Measurements from ENCODE around the gene ZBED1. TPM values are rescaled to one million over a fixed set of nuclear protein-coding genes. Genes with fewer than 3 reads are reported as not detected.
"Not testable (repeated sequence)": the region's sequence is repeated elsewhere in the genome, so short reads cannot be mapped to it uniquely, and the experiment has no call there.

The ZBED1 gene
- total and polyA plus RNA-seq, 2 donors (not counting 1 experiment from before 2014, with no cell fraction given), result 14.5 to 24.8 TPM

DNA sequence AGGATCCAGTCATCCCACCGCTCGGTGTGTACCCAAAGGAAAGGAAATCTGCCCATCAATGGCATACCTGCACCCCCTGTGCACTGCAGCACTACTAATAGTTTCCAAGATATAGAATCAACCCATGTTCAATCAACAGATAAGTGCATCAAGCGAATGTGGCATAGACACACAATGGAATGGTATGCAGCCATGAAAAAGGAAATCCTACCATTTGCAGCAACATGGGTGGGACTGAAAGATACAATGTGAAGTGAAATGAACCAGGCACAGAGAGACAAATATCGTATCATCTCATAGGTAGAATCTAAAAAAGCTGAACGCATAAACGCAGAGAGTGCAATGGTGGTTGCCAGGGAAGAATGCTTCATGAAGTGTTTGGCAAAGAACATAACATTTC lies 42.5 kb downstream of the ZBED1 start:
- TF ChIP-seq, protein P1, sequence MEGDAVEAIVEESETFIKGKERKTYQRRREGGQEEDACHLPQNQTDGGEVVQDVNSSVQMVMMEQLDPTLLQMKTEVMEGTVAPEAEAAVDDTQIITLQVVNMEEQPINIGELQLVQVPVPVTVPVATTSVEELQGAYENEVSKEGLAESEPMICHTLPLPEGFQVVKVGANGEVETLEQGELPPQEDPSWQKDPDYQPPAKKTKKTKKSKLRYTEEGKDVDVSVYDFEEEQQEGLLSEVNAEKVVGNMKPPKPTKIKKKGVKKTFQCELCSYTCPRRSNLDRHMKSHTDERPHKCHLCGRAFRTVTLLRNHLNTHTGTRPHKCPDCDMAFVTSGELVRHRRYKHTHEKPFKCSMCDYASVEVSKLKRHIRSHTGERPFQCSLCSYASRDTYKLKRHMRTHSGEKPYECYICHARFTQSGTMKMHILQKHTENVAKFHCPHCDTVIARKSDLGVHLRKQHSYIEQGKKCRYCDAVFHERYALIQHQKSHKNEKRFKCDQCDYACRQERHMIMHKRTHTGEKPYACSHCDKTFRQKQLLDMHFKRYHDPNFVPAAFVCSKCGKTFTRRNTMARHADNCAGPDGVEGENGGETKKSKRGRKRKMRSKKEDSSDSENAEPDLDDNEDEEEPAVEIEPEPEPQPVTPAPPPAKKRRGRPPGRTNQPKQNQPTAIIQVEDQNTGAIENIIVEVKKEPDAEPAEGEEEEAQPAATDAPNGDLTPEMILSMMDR (conservative IDR thresholded peaks at IDR 0.05 in 1 of 2, IDR thresholded peaks at IDR 0.05 in 1 of 2; ENCODE audit: low read depth in 1 of 2, low read length in 2 of 2), result no peak
- TF ChIP-seq EZH2 (IDR thresholded peaks at IDR 0.05; ENCODE audit: low read length, missing control alignments), result no peak
- H2AFZ ChIP-seq (ENCODE audit: low read length), result no peak overlapping the region
- DNase-seq (ENCODE audit: low read depth in 2 of 2), result no peak
- H3K36me3 ChIP-seq (ENCODE audit: control insufficient read depth, insufficient read depth, low read length), result no peaks in the 10 kb centered on the region
- H3K4me3 ChIP-seq (replicated peaks in 1 of 4; ENCODE audit: control extremely low read depth in 1 of 4, insufficient read depth in 1 of 4, low read depth in 3 of 4, low read length in 4 of 4), result no peak overlapping the region
- no peaks in the 10 kb centered on the region for H3K9me3 ChIP-seq (ENCODE audit: control insufficient read depth, insufficient read depth, low read depth, low read length)
- no peaks in the 10 kb centered on the region for H3K4me1 ChIP-seq (ENCODE audit: control insufficient read depth, extremely low read depth, insufficient read depth, low read length)
- H3K27me3 ChIP-seq (ENCODE audit: control insufficient read depth, insufficient read depth, low read length), result no peaks in the 10 kb centered on the region
- no peak overlapping the region for H3K4me2 ChIP-seq (ENCODE audit: extremely low read depth, insufficient read depth, low read length)
- H3K27ac ChIP-seq (ENCODE audit: insufficient read depth, low read length), result no peak overlapping the region
- no peaks in the 10 kb centered on the region for H3K79me2 ChIP-seq (ENCODE audit: control insufficient read depth, insufficient read depth, low read length)
- H4K20me1 ChIP-seq (ENCODE audit: control insufficient read depth, extremely low read depth, insufficient read depth, low read length), result no peaks in the 10 kb centered on the region
- H3K9ac ChIP-seq (ENCODE audit: insufficient read depth, low read length), result no peak overlapping the region

DNA sequence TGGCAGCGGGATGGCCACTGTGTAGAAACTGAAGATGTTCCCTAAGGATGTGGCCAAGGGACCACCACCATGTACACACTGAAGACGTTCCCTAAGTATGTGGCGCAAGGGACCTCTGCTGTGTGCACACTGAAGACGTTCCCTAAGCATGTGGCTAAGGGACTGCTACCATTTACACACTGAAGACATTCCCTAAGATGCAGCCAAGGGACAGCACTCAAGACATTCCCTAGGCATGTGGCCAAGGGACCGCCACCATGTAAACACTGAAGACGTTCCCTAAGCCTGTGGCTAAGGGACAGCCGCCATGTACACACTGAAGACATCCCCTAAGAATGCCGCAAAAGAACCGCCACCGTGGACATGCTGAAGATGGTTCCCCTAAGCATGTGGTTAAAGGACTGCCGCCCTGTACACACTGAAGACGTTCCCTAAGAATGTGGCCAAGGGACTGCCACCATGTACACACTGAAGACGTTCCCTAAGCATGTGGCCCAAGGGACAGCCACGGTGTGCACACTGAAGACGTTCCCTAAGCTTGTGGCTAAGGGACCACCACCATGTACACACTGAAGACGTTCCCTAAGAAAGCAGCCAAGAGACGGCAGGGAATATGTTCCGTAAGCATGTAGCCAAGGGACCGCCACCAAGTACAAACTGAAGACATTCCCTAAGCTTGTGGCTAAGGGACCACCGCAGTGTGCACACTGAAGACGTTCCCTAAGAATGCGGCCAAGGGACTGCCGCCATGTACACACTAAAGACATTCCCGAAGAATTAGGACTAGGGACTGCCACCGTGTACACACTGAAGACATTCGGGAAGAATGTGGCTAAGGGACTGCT lies 43.3 kb downstream of the ZBED1 start:
- Histone ChIP-seq H3K9me3 (ENCODE audit: control insufficient read depth, insufficient read depth, low read depth, low read length) (no peaks in the 10 kb centered on the region), H3K4me1 (ENCODE audit: control insufficient read depth, extremely low read depth, insufficient read depth, low read length) (no peaks in the 10 kb centered on the region), H4K20me1 (ENCODE audit: control insufficient read depth, extremely low read depth, insufficient read depth, low read length) (no peaks in the 10 kb centered on the region), H3K36me3 (ENCODE audit: control insufficient read depth, insufficient read depth, low read length) (no peaks in the 10 kb centered on the region), H3K27me3 (ENCODE audit: control insufficient read depth, insufficient read depth, low read length) (no peaks in the 10 kb centered on the region), H2AFZ (ENCODE audit: low read length) (no peak overlapping the region), H3K9ac (ENCODE audit: insufficient read depth, low read length) (no peak overlapping the region), H3K4me3 (replicated peaks in 1 of 4; ENCODE audit: control extremely low read depth in 1 of 4, insufficient read depth in 1 of 4, low read depth in 3 of 4, low read length in 4 of 4) (no peak overlapping the region), H3K27ac (ENCODE audit: insufficient read depth, low read length) (no peak overlapping the region), H3K79me2 (ENCODE audit: control insufficient read depth, insufficient read depth, low read length) (peaks cover 1% of the 10 kb centered on the region), H3K4me2 (ENCODE audit: extremely low read depth, insufficient read depth, low read length) (no peak overlapping the region)
- TF ChIP-seq EZH2 (IDR thresholded peaks at IDR 0.05; ENCODE audit: low read length, missing control alignments), result no peak
- TF ChIP-seq, protein P1 (conservative IDR thresholded peaks at IDR 0.05 in 1 of 2, IDR thresholded peaks at IDR 0.05 in 1 of 2; ENCODE audit: low read depth in 1 of 2, low read length in 2 of 2), result no peak
- DNase-seq (ENCODE audit: low read depth in 2 of 2), result no peak

DNA sequence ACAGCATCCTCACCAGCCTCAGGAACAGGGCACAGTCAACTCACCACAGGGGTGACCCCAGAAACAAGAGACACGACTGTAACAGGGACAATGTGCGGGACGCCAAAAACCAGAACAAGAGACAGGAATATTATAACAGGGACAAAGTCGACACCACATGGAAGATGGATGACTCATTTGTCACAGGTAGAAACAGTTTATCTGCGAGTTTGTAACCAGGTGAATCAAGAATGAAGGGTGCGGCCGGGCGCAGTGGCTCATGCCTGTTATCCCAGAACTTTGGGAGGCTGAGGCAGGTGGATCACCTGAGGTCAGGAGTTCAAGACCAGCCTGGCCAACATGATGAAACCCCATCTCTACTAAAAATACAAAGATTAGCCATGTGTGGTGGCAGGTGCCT lies 44.7 kb downstream of the ZBED1 start:
- not testable (repeated sequence) for H3K27ac ChIP-seq (ENCODE audit: insufficient read depth, low read length)

DNA sequence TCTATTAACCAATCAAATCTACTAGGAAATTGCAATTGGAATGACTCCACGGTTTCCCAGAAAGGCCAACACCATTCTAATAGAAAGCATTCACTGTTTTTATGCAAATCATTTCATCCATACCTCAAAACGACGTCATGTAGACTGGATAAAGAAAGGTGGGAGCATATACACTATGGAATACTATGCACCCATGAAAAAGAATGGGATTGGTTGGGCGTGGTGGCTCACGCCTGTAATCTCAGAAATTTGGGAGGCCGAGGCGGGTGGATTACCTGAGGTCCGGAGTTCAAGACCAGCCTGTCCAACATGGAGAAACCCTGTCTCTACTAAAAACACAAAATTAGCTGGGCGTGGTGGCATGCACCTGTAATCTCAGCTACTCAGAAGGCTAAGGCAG lies 46.2 kb downstream of the ZBED1 start:
- not testable (repeated sequence) for H3K4me2 ChIP-seq (ENCODE audit: extremely low read depth, insufficient read depth, low read length); H3K4me3 ChIP-seq (replicated peaks in 1 of 4; ENCODE audit: control extremely low read depth in 1 of 4, insufficient read depth in 1 of 4, low read depth in 3 of 4, low read length in 4 of 4); H3K9me3 ChIP-seq (ENCODE audit: control insufficient read depth, insufficient read depth, low read depth, low read length); H3K79me2 ChIP-seq (ENCODE audit: control insufficient read depth, insufficient read depth, low read length); DNase-seq (ENCODE audit: low read depth in 2 of 2); H3K27me3 ChIP-seq (ENCODE audit: control insufficient read depth, insufficient read depth, low read length); H2AFZ ChIP-seq (ENCODE audit: low read length); H3K36me3 ChIP-seq (ENCODE audit: control insufficient read depth, insufficient read depth, low read length); H3K27ac ChIP-seq (ENCODE audit: insufficient read depth, low read length); H4K20me1 ChIP-seq (ENCODE audit: control insufficient read depth, extremely low read depth, insufficient read depth, low read length); H3K9ac ChIP-seq (ENCODE audit: insufficient read depth, low read length); H3K4me1 ChIP-seq (ENCODE audit: control insufficient read depth, extremely low read depth, insufficient read depth, low read length)

More for the DNA sequence above, 44.7 kb downstream of the ZBED1 start:
- H2AFZ ChIP-seq (ENCODE audit: low read length); H4K20me1 ChIP-seq (ENCODE audit: control insufficient read depth, extremely low read depth, insufficient read depth, low read length); H3K27me3 ChIP-seq (ENCODE audit: control insufficient read depth, insufficient read depth, low read length); DNase-seq (ENCODE audit: low read depth in 2 of 2); H3K4me2 ChIP-seq (ENCODE audit: extremely low read depth, insufficient read depth, low read length); H3K36me3 ChIP-seq (ENCODE audit: control insufficient read depth, insufficient read depth, low read length); H3K4me1 ChIP-seq (ENCODE audit: control insufficient read depth, extremely low read depth, insufficient read depth, low read length); H3K9me3 ChIP-seq (ENCODE audit: control insufficient read depth, insufficient read depth, low read depth, low read length); H3K79me2 ChIP-seq (ENCODE audit: control insufficient read depth, insufficient read depth, low read length); H3K4me3 ChIP-seq (replicated peaks in 1 of 4; ENCODE audit: control extremely low read depth in 1 of 4, insufficient read depth in 1 of 4, low read depth in 3 of 4, low read length in 4 of 4); H3K9ac ChIP-seq (ENCODE audit: insufficient read depth, low read length): not testable (repeated sequence)
